Right atrium auricular region (tissue), 2 donors: Measurements from ENCODE around the gene SREBF2. TPM values are rescaled to one million over a fixed set of nuclear protein-coding genes. Genes with fewer than 3 reads are reported as not detected.

Experiments used
- DNase-seq: peaks from one replicate; pipeline ENCODE4 v3.0.0-alpha.2; 2019; ENCODE audit warnings: low spot score
- H3K27ac ChIP-seq, 2 donors: fragments of 200-600 bp; sonication (generic); 1 replicate in 1 of 2; 2 replicates in 1 of 2; pipeline ENCODE4 v1.5.1; 2016 to 2019
- H3K27me3 ChIP-seq, 2 donors: fragments of 200-600 bp; sonication (generic); one replicate each; pipeline versions ENCODE4 v1.5.1 to v1.6.0; 2017 to 2019
- H3K36me3 ChIP-seq: fragments of 200-600 bp; sonication (generic); one replicate; pipeline ENCODE4 v1.5.1; 2016
- H3K4me1 ChIP-seq, 2 donors: fragments of 200-600 bp; sonication (generic); one replicate each; pipeline versions ENCODE4 v1.5.1 to v1.6.0; 2017 to 2019
- H3K4me3 ChIP-seq, 2 donors: fragments of 200-600 bp; sonication (generic); 1 replicate in 1 of 2; 2 replicates in 1 of 2; pipeline ENCODE4 v1.5.1; 2017 to 2019; ENCODE audit warnings: mild to moderate bottlenecking in 1 of 2, moderate library complexity in 1 of 2
- H3K9me3 ChIP-seq, 2 donors: fragments of 200-600 bp; sonication (generic); one replicate each; pipeline ENCODE4 v1.5.1; 2019
- CTCF ChIP-seq, 2 donors: fragments of 200-600 bp; sonication (generic); IDR thresholded peaks; one replicate each; pipeline ENCODE4 v1.5.1; 2019; ENCODE audit warnings: antibody characterized with exemption in 2 of 2
- total RNA-seq, 2 donors: library from RNA; depleted of rRNA; stranded (reverse); fragments of >200 nt; gene quantifications; one replicate each; pipeline ENCODE4 v1.1.0, GENCODE V29; 2016

SREBF2 gene
- total RNA-seq, 2 donors from 2014 or later: 45.6 to 61.4 TPM

GRCh38 chr22:41920271-41920976 is 87.5 kb downstream of the SREBF2 start:
- H3K27ac ChIP-seq: peak overlapping the region in 1 of 2 donors; percentile 59
- H3K36me3 ChIP-seq: no peaks in the 10 kb centered on the region
- peaks cover 0 to 30% of the 10 kb centered on the region in 2 donors for H3K4me1 ChIP-seq
- H3K27me3 ChIP-seq: peaks cover 5 to 12% of the 10 kb centered on the region in 2 donors
- no peaks in the 10 kb centered on the region for H3K9me3 ChIP-seq
- H3K4me3 ChIP-seq: peak overlapping the region; percentile 35 to 61
- no peak for DNase-seq
- no peak for TF ChIP-seq CTCF (IDR thresholded peaks at IDR 0.05)

GRCh38 chr22:41922328-41922727 is 89.4 kb downstream of the SREBF2 start:
- DNase-seq: no peak
- Histone ChIP-seq H3K9me3 (no peaks in the 10 kb centered on the region), H3K4me3 (no peak overlapping the region), H3K27me3 (peaks cover 0 to 7% of the 10 kb centered on the region in 2 donors), H3K36me3 (no peaks in the 10 kb centered on the region), H3K4me1 (peaks cover 0 to 41% of the 10 kb centered on the region in 2 donors), H3K27ac (no peak overlapping the region)
- no peak for TF ChIP-seq CTCF (IDR thresholded peaks at IDR 0.05)

GRCh38 chr22:41922940-41923594 is 90.2 kb downstream of the SREBF2 start:
- H3K36me3 ChIP-seq: no peaks in the 10 kb centered on the region
- H3K27me3 ChIP-seq: peaks cover 0 to 2% of the 10 kb centered on the region in 2 donors
- no peak for DNase-seq
- H3K27ac ChIP-seq: no peak overlapping the region
- H3K4me1 ChIP-seq: peaks cover 0 to 34% of the 10 kb centered on the region in 2 donors
- TF ChIP-seq CTCF (IDR thresholded peaks at IDR 0.05): no peak
- H3K4me3 ChIP-seq: no peak overlapping the region
- H3K9me3 ChIP-seq: no peaks in the 10 kb centered on the region

- H3K9me3 ChIP-seq: no peaks in the 10 kb centered on the region
- no peak for TF ChIP-seq CTCF (IDR thresholded peaks at IDR 0.05)
- no peaks in the 10 kb centered on the region for H3K36me3 ChIP-seq
- no peak for DNase-seq
- H3K27ac ChIP-seq: no peak overlapping the region
- H3K27me3 ChIP-seq: no peaks in the 10 kb centered on the region
- H3K4me1 ChIP-seq: peaks cover 0 to 29% of the 10 kb centered on the region in 2 donors
- no peak overlapping the region for H3K4me3 ChIP-seq
Measured at GRCh38 chr22:41923595-41924276, 90.8 kb downstream of the SREBF2 start.

GRCh38 chr22:41925783-41926460 is 93.0 kb downstream of the SREBF2 start:
- peak; percentile 51 to 82 for TF ChIP-seq CTCF (IDR thresholded peaks at IDR 0.05)
- H3K27me3 ChIP-seq: no peaks in the 10 kb centered on the region
- no peak overlapping the region for H3K27ac ChIP-seq
- H3K36me3 ChIP-seq: no peaks in the 10 kb centered on the region
- H3K4me3 ChIP-seq: peak overlapping the region; percentile 19 to 53
- H3K9me3 ChIP-seq: no peaks in the 10 kb centered on the region
- H3K4me1 ChIP-seq: peaks cover 0 to 13% of the 10 kb centered on the region in 2 donors
- DNase-seq: no peak
